ENCODE results near the gene RPRD1A. TPM values are rescaled to one million over a fixed set of nuclear protein-coding genes. Genes with fewer than 3 reads are reported as not detected.
"Not testable (repeated sequence)": the region's sequence is repeated elsewhere in the genome, so short reads cannot be mapped to it uniquely, and the experiment has no call there.

The RPRD1A gene
- polyA plus RNA-seq, 1 donor, result 52.2 TPM

DNA sequence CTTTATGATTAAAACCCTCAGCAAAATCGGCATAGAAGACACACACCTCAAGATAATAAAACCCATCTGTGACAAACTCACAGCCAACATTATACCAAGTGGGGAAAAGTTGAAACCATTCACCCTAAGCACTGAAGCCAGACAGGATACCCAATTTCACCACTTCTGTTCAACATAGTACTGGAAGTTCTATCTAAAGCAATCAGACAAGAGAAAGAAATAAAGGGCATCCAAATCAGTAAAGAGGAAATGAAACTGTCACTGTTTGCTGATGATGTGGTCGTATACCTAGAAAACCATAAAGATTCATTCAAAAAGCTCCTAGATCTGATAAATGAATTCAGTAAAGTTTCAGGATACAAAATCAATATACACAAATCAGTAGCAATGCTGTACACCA is 16.4 kb upstream of the RPRD1A start:
- Histone ChIP-seq H3K4me3 (ENCODE audit: low read length) (no peak overlapping the region), H3K9me3 (ENCODE audit: control insufficient read depth, low read depth, low read length) (no peaks in the 10 kb centered on the region), H3K36me3 (ENCODE audit: control insufficient read depth, insufficient read depth, low read length) (no peaks in the 10 kb centered on the region), H3K27me3 (ENCODE audit: control insufficient read depth, insufficient read depth, low read length) (no peaks in the 10 kb centered on the region), H3K4me1 (ENCODE audit: control insufficient read depth, insufficient read depth, low read length) (no peaks in the 10 kb centered on the region), H3K27ac (ENCODE audit: low read length) (no peak overlapping the region)
- 40% methylated on average over 1 of the region's 2 CpGs for WGBS (ENCODE audit: insufficient coverage, low lambda C conversion rate)
- DNase-seq, result no peak

- not testable (repeated sequence) for H3K9me3 ChIP-seq (ENCODE audit: control insufficient read depth, low read depth, low read length); DNase-seq; H3K4me1 ChIP-seq (ENCODE audit: control insufficient read depth, insufficient read depth, low read length); H3K27me3 ChIP-seq (ENCODE audit: control insufficient read depth, insufficient read depth, low read length); H3K27ac ChIP-seq (ENCODE audit: low read length); H3K36me3 ChIP-seq (ENCODE audit: control insufficient read depth, insufficient read depth, low read length); H3K4me3 ChIP-seq (ENCODE audit: low read length)
- WGBS (ENCODE audit: insufficient coverage, low lambda C conversion rate), result 100% methylated on average over 1 of the region's 2 CpGs
Measured at GRCh38 chr18:36081118-36081517, 13.8 kb upstream of the RPRD1A start.

GRCh38 chr18:36078751-36079529 is 11.6 kb upstream of the RPRD1A start:
- no peak overlapping the region for H3K27ac ChIP-seq (ENCODE audit: low read length)
- 100% methylated on average over 1 of the region's 6 CpGs for WGBS (ENCODE audit: insufficient coverage, low lambda C conversion rate)
- peaks cover 2% of the 10 kb centered on the region for H3K9me3 ChIP-seq (ENCODE audit: control insufficient read depth, low read depth, low read length)
- no peaks in the 10 kb centered on the region for H3K27me3 ChIP-seq (ENCODE audit: control insufficient read depth, insufficient read depth, low read length)
- no peak for DNase-seq
- H3K36me3 ChIP-seq (ENCODE audit: control insufficient read depth, insufficient read depth, low read length), result no peaks in the 10 kb centered on the region
- no peaks in the 10 kb centered on the region for H3K4me1 ChIP-seq (ENCODE audit: control insufficient read depth, insufficient read depth, low read length)
- H3K4me3 ChIP-seq (ENCODE audit: low read length), result no peak overlapping the region

- WGBS (ENCODE audit: insufficient coverage, low lambda C conversion rate), result no CpG with 5 or more reads among the region's 27 CpGs
- H3K27me3 ChIP-seq (ENCODE audit: control insufficient read depth, insufficient read depth, low read length); DNase-seq: not testable (repeated sequence)
Measured at GRCh38 chr18:36077764-36078163, 10.4 kb upstream of the RPRD1A start.

GRCh38 chr18:36075862-36076587 is 8.7 kb upstream of the RPRD1A start:
- peak in 1 of 2 donors; percentile 12 for DNase-seq
- 60% methylated on average over 1 of the region's 6 CpGs for WGBS (ENCODE audit: insufficient coverage, low lambda C conversion rate)
- Histone ChIP-seq H3K4me3 (ENCODE audit: low read length) (no peak overlapping the region), H3K27me3 (ENCODE audit: control insufficient read depth, insufficient read depth, low read length) (no peaks in the 10 kb centered on the region), H3K36me3 (ENCODE audit: control insufficient read depth, insufficient read depth, low read length) (no peaks in the 10 kb centered on the region), H3K27ac (ENCODE audit: low read length) (no peak overlapping the region), H3K9me3 (ENCODE audit: control insufficient read depth, low read depth, low read length) (peaks cover 2% of the 10 kb centered on the region), H3K4me1 (ENCODE audit: control insufficient read depth, insufficient read depth, low read length) (no peaks in the 10 kb centered on the region)

More at GRCh38 chr18:36077764-36078163, 10.4 kb upstream of the RPRD1A start:
- H3K4me3 ChIP-seq (ENCODE audit: low read length); H3K4me1 ChIP-seq (ENCODE audit: control insufficient read depth, insufficient read depth, low read length); H3K27ac ChIP-seq (ENCODE audit: low read length); H3K36me3 ChIP-seq (ENCODE audit: control insufficient read depth, insufficient read depth, low read length); H3K9me3 ChIP-seq (ENCODE audit: control insufficient read depth, low read depth, low read length): not testable (repeated sequence)

- Histone ChIP-seq H3K36me3 (ENCODE audit: control insufficient read depth, insufficient read depth, low read length) (no peaks in the 10 kb centered on the region), H3K4me3 (ENCODE audit: low read length) (no peak overlapping the region), H3K27ac (ENCODE audit: low read length) (no peak overlapping the region), H3K4me1 (ENCODE audit: control insufficient read depth, insufficient read depth, low read length) (no peaks in the 10 kb centered on the region), H3K9me3 (ENCODE audit: control insufficient read depth, low read depth, low read length) (peaks cover 2% of the 10 kb centered on the region), H3K27me3 (ENCODE audit: control insufficient read depth, insufficient read depth, low read length) (no peaks in the 10 kb centered on the region)
- no CpG with 5 or more reads among the region's 4 CpGs for WGBS (ENCODE audit: insufficient coverage, low lambda C conversion rate)
- DNase-seq, result no peak
Measured at GRCh38 chr18:36074435-36074834, 7.1 kb upstream of the RPRD1A start.

DNA sequence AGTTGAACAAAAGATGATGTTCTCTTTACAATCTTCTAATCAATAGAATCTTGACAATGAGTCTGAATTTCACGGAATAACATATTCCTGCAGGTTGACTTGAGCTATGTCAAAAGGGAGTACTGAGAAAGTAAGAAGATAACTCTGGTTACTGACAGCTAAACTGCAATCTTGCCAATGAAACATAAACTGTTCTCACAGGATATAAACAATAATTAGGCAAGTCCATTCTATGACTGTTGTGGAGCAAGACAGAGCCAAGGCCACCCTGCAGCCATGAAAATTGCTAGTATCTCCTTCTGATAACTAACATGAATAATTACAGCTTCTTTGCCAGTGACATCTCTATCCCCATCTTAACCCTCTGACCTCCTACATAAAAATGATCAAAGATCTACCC is 6.3 kb upstream of the RPRD1A start:
- Histone ChIP-seq H3K9me3 (ENCODE audit: control insufficient read depth, low read depth, low read length) (peaks cover 2% of the 10 kb centered on the region), H3K27me3 (ENCODE audit: control insufficient read depth, insufficient read depth, low read length) (no peaks in the 10 kb centered on the region), H3K27ac (ENCODE audit: low read length) (no peak overlapping the region), H3K4me1 (ENCODE audit: control insufficient read depth, insufficient read depth, low read length) (no peaks in the 10 kb centered on the region), H3K4me3 (ENCODE audit: low read length) (no peak overlapping the region), H3K36me3 (ENCODE audit: control insufficient read depth, insufficient read depth, low read length) (no peaks in the 10 kb centered on the region)
- DNase-seq, result no peak
- no CpG with 5 or more reads among the region's 1 CpG for WGBS (ENCODE audit: insufficient coverage, low lambda C conversion rate)

DNA sequence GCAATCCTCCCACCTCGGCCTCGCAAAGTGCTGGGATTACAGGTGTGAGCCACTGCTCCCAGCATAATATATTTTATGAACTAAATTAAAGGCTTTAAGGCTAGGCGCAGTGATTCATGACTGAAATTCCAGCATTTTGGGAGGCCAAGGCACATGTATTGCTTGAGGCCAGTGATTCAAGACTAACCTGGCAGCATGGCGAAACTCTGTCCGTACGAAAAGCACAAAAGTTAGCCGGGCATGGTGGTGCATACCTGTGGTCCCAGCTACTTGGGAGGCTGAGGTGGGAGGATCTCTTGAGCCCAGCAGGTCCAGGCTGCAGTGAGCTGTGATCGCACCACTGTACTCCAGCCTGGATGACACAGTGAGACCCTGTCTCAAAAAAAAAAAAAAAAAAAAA is 5.0 kb upstream of the RPRD1A start:
- DNase-seq; H3K27ac ChIP-seq (ENCODE audit: low read length); H3K4me3 ChIP-seq (ENCODE audit: low read length); H3K4me1 ChIP-seq (ENCODE audit: control insufficient read depth, insufficient read depth, low read length); H3K27me3 ChIP-seq (ENCODE audit: control insufficient read depth, insufficient read depth, low read length); H3K36me3 ChIP-seq (ENCODE audit: control insufficient read depth, insufficient read depth, low read length); H3K9me3 ChIP-seq (ENCODE audit: control insufficient read depth, low read depth, low read length): not testable (repeated sequence)
- no CpG with 5 or more reads among the region's 8 CpGs for WGBS (ENCODE audit: insufficient coverage, low lambda C conversion rate)

DNA sequence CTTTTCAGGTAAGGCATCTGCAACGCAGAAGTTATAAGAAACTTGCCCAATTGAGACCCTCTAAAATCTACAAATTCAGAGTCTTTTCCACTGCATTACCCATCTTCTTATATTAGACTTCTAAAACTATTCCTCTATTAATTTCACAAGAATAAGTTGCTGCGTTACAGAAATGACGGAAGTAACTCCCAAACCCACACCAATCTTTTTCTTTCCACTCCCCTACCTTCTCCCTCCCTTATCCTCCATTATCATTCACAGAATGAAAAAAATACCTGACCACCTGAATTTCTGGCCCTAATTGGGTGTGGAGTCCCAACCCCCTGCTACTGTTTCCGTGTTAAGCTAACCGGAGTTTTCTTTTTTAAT is 689 bp downstream of the RPRD1A start:
- peak overlapping the region; percentile 98 for H3K27ac ChIP-seq (ENCODE audit: low read length)
- peaks cover 7% of the 10 kb centered on the region for H3K36me3 ChIP-seq (ENCODE audit: control insufficient read depth, insufficient read depth, low read length)
- peak overlapping the region; percentile 94 for H3K4me3 ChIP-seq (ENCODE audit: low read length)
- WGBS (ENCODE audit: insufficient coverage, low lambda C conversion rate), result 0% methylated on average over 2 of the region's 5 CpGs
- peaks cover 4% of the 10 kb centered on the region for H3K9me3 ChIP-seq (ENCODE audit: control insufficient read depth, low read depth, low read length)
- no peak for DNase-seq
- H3K4me1 ChIP-seq (ENCODE audit: control insufficient read depth, insufficient read depth, low read length), result no peaks in the 10 kb centered on the region
- H3K27me3 ChIP-seq (ENCODE audit: control insufficient read depth, insufficient read depth, low read length), result no peaks in the 10 kb centered on the region

DNA sequence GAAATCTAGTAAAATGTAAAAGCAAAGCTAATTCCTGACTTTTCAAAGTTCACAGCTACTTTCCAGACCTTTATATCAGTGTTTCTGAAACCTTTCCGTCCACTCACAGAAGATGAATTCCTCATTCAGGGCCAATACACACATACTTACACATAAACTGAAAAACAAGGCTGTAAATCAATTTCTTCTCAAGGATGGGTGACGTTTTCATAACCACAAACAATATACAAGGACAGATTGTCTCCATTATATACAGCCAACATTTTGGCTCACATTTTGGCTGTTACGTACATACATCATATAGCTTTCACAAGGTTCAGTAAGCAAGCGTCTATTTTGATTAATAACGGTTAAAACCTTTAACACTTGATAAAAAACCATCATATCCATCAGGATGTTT is 1.4 kb downstream of the RPRD1A start:
- H3K27me3 ChIP-seq (ENCODE audit: control insufficient read depth, insufficient read depth, low read length), result no peaks in the 10 kb centered on the region
- peak overlapping the region; percentile 94 for H3K4me3 ChIP-seq (ENCODE audit: low read length)
- DNase-seq, result peak in 1 of 2 donors; percentile 25
- peaks cover 4% of the 10 kb centered on the region for H3K9me3 ChIP-seq (ENCODE audit: control insufficient read depth, low read depth, low read length)
- WGBS (ENCODE audit: insufficient coverage, low lambda C conversion rate), result no CpG with 5 or more reads among the region's 5 CpGs
- H3K4me1 ChIP-seq (ENCODE audit: control insufficient read depth, insufficient read depth, low read length), result no peaks in the 10 kb centered on the region
- peaks cover 7% of the 10 kb centered on the region for H3K36me3 ChIP-seq (ENCODE audit: control insufficient read depth, insufficient read depth, low read length)
- no peak overlapping the region for H3K27ac ChIP-seq (ENCODE audit: low read length)

- H3K27ac ChIP-seq (ENCODE audit: low read length); H3K36me3 ChIP-seq (ENCODE audit: control insufficient read depth, insufficient read depth, low read length); H3K4me3 ChIP-seq (ENCODE audit: low read length); H3K9me3 ChIP-seq (ENCODE audit: control insufficient read depth, low read depth, low read length); DNase-seq; H3K27me3 ChIP-seq (ENCODE audit: control insufficient read depth, insufficient read depth, low read length); H3K4me1 ChIP-seq (ENCODE audit: control insufficient read depth, insufficient read depth, low read length): not testable (repeated sequence)
- WGBS (ENCODE audit: insufficient coverage, low lambda C conversion rate), result no CpG with 5 or more reads among the region's 9 CpGs
Measured at GRCh38 chr18:36064809-36065079, 2.6 kb downstream of the RPRD1A start.

Measured in large intestine (tissue), 3 donors.